ENCODE results near the gene DYRK1A. TPM values are rescaled to one million over a fixed set of nuclear protein-coding genes. Genes with fewer than 3 reads are reported as not detected.

The DYRK1A gene
- total and polyA plus RNA-seq, 2 of the 13 experiments (the other 11 are each of a cell fraction or from before 2014, with no cell fraction given): 24.6 to 34.2 TPM

GRCh38 chr21:37341254-37341960 is 25.2 kb upstream of the DYRK1A start:
- BruUV-seq (replicated peaks): no TSS peak
- ChIA-PET POLR2A (no interaction called here), CTCF (ENCODE audit: low intra/inter-chr PET ratio, low total read pairs) (no interaction called here)
- H3K4me1 ChIP-seq (ENCODE audit: insufficient read depth, low read length): peaks cover 16% of the 10 kb centered on the region
- no peak overlapping the region for H3K4me3 ChIP-seq (replicated peaks in 1 of 3; ENCODE audit: insufficient read depth in 1 of 3, low read depth in 2 of 3, low read length in 3 of 3)
- no peak for ATAC-seq
- no peaks in the 10 kb centered on the region for H4K20me1 ChIP-seq (ENCODE audit: insufficient read depth, low read length)
- WGBS (ENCODE audit: low lambda C conversion rate): 55% methylated on average over 8 of the region's 8 CpGs
- no peak for FAIRE-seq
- in situ Hi-C loops (cut with HindIII; ENCODE audit: extremely low pct_ligation_motif_present, low pct_unique_long_range_greater_than_20kb) (no loop called here), intact Hi-C loops (cut with micrococcal nuclease; ENCODE audit: unreplicated experiment) (no loop called here)
- no peak overlapping the region for H3K4me2 ChIP-seq (ENCODE audit: low read depth, low read length)
- H3K79me2 ChIP-seq (ENCODE audit: insufficient read depth, low read length): no peaks in the 10 kb centered on the region
- H3K27ac ChIP-seq (ENCODE audit: extremely low read length, insufficient read depth, low read length): no peak overlapping the region
- no peak for DNase-seq (ENCODE audit: low spot score)
- no peak overlapping the region for H3K9ac ChIP-seq (ENCODE audit: insufficient read depth, low read depth, low read length)
- no peaks in the 10 kb centered on the region for H3K36me3 ChIP-seq (replicated peaks in 1 of 2; ENCODE audit: control insufficient read depth in 1 of 2, insufficient read depth in 2 of 2, low read length in 2 of 2)
- TF ChIP-seq ZC3H13 (CRISPR knock-in tag; IDR thresholded peaks at IDR 0.05) (no peak), GABPB1 (CRISPR knock-in tag; IDR thresholded peaks at IDR 0.05) (no peak), HINFP (CRISPR knock-in tag; IDR thresholded peaks at IDR 0.05; ENCODE audit: low read depth) (no peak), POLR2G (IDR thresholded peaks at IDR 0.05; ENCODE audit: low read depth, low read length) (no peak), ZSCAN12 (CRISPR knock-in tag; IDR thresholded peaks at IDR 0.05) (no peak), ZNF207 (IDR thresholded peaks at IDR 0.05; ENCODE audit: borderline replicate concordance) (no peak), TEAD3 (CRISPR knock-in tag; optimal IDR thresholded peaks at IDR 0.05; ENCODE audit: borderline replicate concordance) (no peak), JUN (CRISPR knock-in tag; IDR thresholded peaks at IDR 0.05) (no peak), ATM (IDR thresholded peaks at IDR 0.05; ENCODE audit: borderline replicate concordance) (no peak), ZNF652 (CRISPR knock-in tag; IDR thresholded peaks at IDR 0.05; ENCODE audit: borderline replicate concordance, low read depth) (no peak), HOMEZ (CRISPR knock-in tag; IDR thresholded peaks at IDR 0.05; ENCODE audit: low read depth) (no peak), CHCHD3 (CRISPR knock-in tag; IDR thresholded peaks at IDR 0.05) (no peak), KAT7 (CRISPR knock-in tag; IDR thresholded peaks at IDR 0.05; ENCODE audit: borderline replicate concordance) (no peak), BRF2 (CRISPR knock-in tag; IDR thresholded peaks at IDR 0.05) (no peak), ZNF703 (CRISPR knock-in tag; IDR thresholded peaks at IDR 0.05; ENCODE audit: borderline replicate concordance) (no peak), CREM (IDR thresholded peaks at IDR 0.05) (no peak), CREM (CRISPR knock-in tag; IDR thresholded peaks at IDR 0.05) (no peak)
- H2AFZ ChIP-seq (ENCODE audit: low read length): no peak overlapping the region
- H3K27me3 ChIP-seq (ENCODE audit: control insufficient read depth in 1 of 2, insufficient read depth in 2 of 2, low read length in 2 of 2): no peaks in the 10 kb centered on the region; a peak in 1 of 5 replicates
- no peaks in the 10 kb centered on the region for H3K9me3 ChIP-seq (ENCODE audit: low read length)
